GM21529 (cell line): Measurements from ENCODE around the gene GNA12.
"Not testable (repeated sequence)": the region's sequence is repeated elsewhere in the genome, so short reads cannot be mapped to it uniquely, and the experiment has no call there.

Experiments used
- ATAC-seq: cut with Tn5 transposase; IDR thresholded peaks from one replicate; pipeline ENCODE4 v1.9.1; 2021; ENCODE audit not compliant: unreplicated experiment

Gene GNA12

GRCh38 chr7:2757904-2758672, 86.0 kb downstream of the GNA12 start:
- ATAC-seq, result peak; percentile 77

GRCh38 chr7:2757361-2757903, 86.7 kb downstream of the GNA12 start:
- peak; percentile 2 for ATAC-seq

GRCh38 chr7:2755531-2755930, 88.6 kb downstream of the GNA12 start:
- no peak for ATAC-seq

GRCh38 chr7:2754912-2755311, 89.2 kb downstream of the GNA12 start:
- no peak for ATAC-seq

GRCh38 chr7:2754086-2754485, 90.0 kb downstream of the GNA12 start:
- no peak for ATAC-seq

- ATAC-seq, result no peak
These were observed 91.0 kb downstream of the GNA12 start for GRCh38 chr7:2753148-2753547.

GRCh38 chr7:2751086-2751485, 93.0 kb downstream of the GNA12 start:
- no peak for ATAC-seq

GRCh38 chr7:2750004-2750407, 94.1 kb downstream of the GNA12 start:
- ATAC-seq, result no peak

- not testable (repeated sequence) for ATAC-seq
These were observed 95.4 kb downstream of the GNA12 start for GRCh38 chr7:2748684-2749083.

GRCh38 chr7:2743523-2744185, 100.5 kb downstream of the GNA12 start:
- not testable (repeated sequence) for ATAC-seq

GRCh38 chr7:2738766-2739549, 105.2 kb downstream of the GNA12 start:
- ATAC-seq, result no peak

GRCh38 chr7:2737771-2738540, 106.2 kb downstream of the GNA12 start:
- ATAC-seq, result no peak

- ATAC-seq, result not testable (repeated sequence)
These were observed 106.9 kb downstream of the GNA12 start for GRCh38 chr7:2737005-2737743.

- ATAC-seq, result no peak
These were observed 107.6 kb downstream of the GNA12 start for GRCh38 chr7:2736411-2736914.

- no peak for ATAC-seq
These were observed 108.4 kb downstream of the GNA12 start for GRCh38 chr7:2735744-2736143.

GRCh38 chr7:2734751-2735571, 109.1 kb downstream of the GNA12 start:
- no peak for ATAC-seq

- ATAC-seq, result no peak
These were observed 109.9 kb downstream of the GNA12 start for GRCh38 chr7:2734084-2734686.

GRCh38 chr7:2732959-2733584, 111.0 kb downstream of the GNA12 start:
- no peak for ATAC-seq
